ENCODE results near the gene AHNAK2.

AHNAK2 gene

GRCh38 chr14:104937694-104938365 lies 40.3 kb downstream of the AHNAK2 start:
- DNase-seq (ENCODE audit: low read depth): no peak

- DNase-seq (ENCODE audit: low read depth): no peak
Measured at GRCh38 chr14:104937161-104937560, 41.0 kb downstream of the AHNAK2 start.

GRCh38 chr14:104936361-104937155 lies 41.6 kb downstream of the AHNAK2 start:
- DNase-seq (ENCODE audit: low read depth): no peak

GRCh38 chr14:104935955-104936354 lies 42.2 kb downstream of the AHNAK2 start:
- DNase-seq (ENCODE audit: low read depth): no peak

- no peak for DNase-seq (ENCODE audit: low read depth)
Measured at GRCh38 chr14:104935026-104935650, 43.0 kb downstream of the AHNAK2 start.

GRCh38 chr14:104933746-104934733 lies 44.1 kb downstream of the AHNAK2 start:
- DNase-seq (ENCODE audit: low read depth): no peak

GRCh38 chr14:104932676-104933631 lies 45.2 kb downstream of the AHNAK2 start:
- peak; percentile 71 for DNase-seq (ENCODE audit: low read depth)

- DNase-seq (ENCODE audit: low read depth): no peak
Measured at GRCh38 chr14:104931771-104932675, 46.2 kb downstream of the AHNAK2 start.

- DNase-seq (ENCODE audit: low read depth): no peak
Measured at GRCh38 chr14:104931304-104931770, 46.8 kb downstream of the AHNAK2 start.

GRCh38 chr14:104930526-104931303 lies 47.5 kb downstream of the AHNAK2 start:
- DNase-seq (ENCODE audit: low read depth): no peak

GRCh38 chr14:104929268-104930230 lies 48.6 kb downstream of the AHNAK2 start:
- no peak for DNase-seq (ENCODE audit: low read depth)

GRCh38 chr14:104928391-104929133 lies 49.6 kb downstream of the AHNAK2 start:
- DNase-seq (ENCODE audit: low read depth): no peak

- DNase-seq (ENCODE audit: low read depth): no peak
Measured at GRCh38 chr14:104927901-104928300, 50.3 kb downstream of the AHNAK2 start.

GRCh38 chr14:104927432-104927816 lies 50.8 kb downstream of the AHNAK2 start:
- no peak for DNase-seq (ENCODE audit: low read depth)

- DNase-seq (ENCODE audit: low read depth): no peak
Measured at GRCh38 chr14:104926619-104927431, 51.3 kb downstream of the AHNAK2 start.

All from stimulated activated CD8-positive, alpha-beta memory T cell treated with anti-CD3 and anti-CD28 coated beads, Interleukin-12 subunit alpha, Interleukin-12 subunit beta, amount 100 ng/mL, for 1 hour (primary cell).